Measurements from ENCODE around the gene P2RX2.

GRCh38 chr12:132664206-132665148 is 45.9 kb downstream of the P2RX2 start:
- TF ChIP-seq NR3C1 (IDR thresholded peaks at IDR 0.05) (no peak), E2F6 (IDR thresholded peaks at IDR 0.05; ENCODE audit: borderline replicate concordance, low read depth) (no peak), ESRRA (IDR thresholded peaks at IDR 0.05; ENCODE audit: borderline replicate concordance, low read length) (no peak)

Measured in A549 (cell line).